Prostate gland (tissue), 2 donors: ENCODE measurements around the gene FAAH. TPM values are rescaled to one million over a fixed set of nuclear protein-coding genes. Genes with fewer than 3 reads are reported as not detected.

Experiments
- DNase-seq: peaks from one replicate; pipeline ENCODE4 v3.0.0-alpha.2; 2019; ENCODE audit warnings: low spot score
- H3K27ac ChIP-seq, 2 donors: fragments of 200-600 bp; sonication (generic); 2 replicates each; pipeline ENCODE4 v1.5.1; 2017 to 2019
- H3K27me3 ChIP-seq: fragments of 200-600 bp; sonication (generic); replicated peaks from 2 replicates; pipeline ENCODE4 v1.5.1; 2019; ENCODE audit not compliant: insufficient read depth
- H3K36me3 ChIP-seq, 2 donors: fragments of 200-600 bp; sonication (generic); 1 replicate in 1 of 2; 2 replicates in 1 of 2; pipeline versions ENCODE4 v1.5.1 to v1.8.1; 2017 to 2019
- H3K4me1 ChIP-seq: fragments of 200-600 bp; sonication (generic); replicated peaks from 2 replicates; pipeline ENCODE4 v1.5.1; 2019
- H3K4me3 ChIP-seq, 2 donors: fragments of 200-600 bp; sonication (generic); 2 replicates each; pipeline ENCODE4 v1.5.1; 2017 to 2019
- H3K9me3 ChIP-seq: fragments of 200-600 bp; sonication (generic); 2 replicates; pipeline ENCODE4 v1.5.1; 2017
- CTCF ChIP-seq, 4 experiments: fragments of 200-600 bp in 2 of 4; fragments of 450-650 bp in 2 of 4; sonication (generic) in 2 of 4; IDR thresholded peaks; 1 replicate in 3 of 4; 2 replicates in 1 of 4; pipeline ENCODE4 v1.5.1; 2016 to 2019; ENCODE audit warnings: antibody characterized with exemption in 4 of 4, mild to moderate bottlenecking in 2 of 4, moderate library complexity in 2 of 4
- POLR2A ChIP-seq: fragments of 450-650 bp; IDR thresholded peaks from one replicate; pipeline ENCODE4 v1.6.1; 2016; ENCODE audit warnings: antibody characterized with exemption, mild to moderate bottlenecking
- POLR2AphosphoS5 ChIP-seq: sonication (generic); formaldehyde crosslinking; IDR thresholded peaks from one replicate; pipeline ENCODE4 v1.6.1; 2017; ENCODE audit warnings: antibody characterized with exemption
- WGBS: methylation state at CpG from one replicate; pipeline ENCODE4 v1.1.5; 2018; 5-methylcytosine and 5-hydroxymethylcytosine counted together
- intact Hi-C: fragments of 100-400 bp; cut with DNase I; formaldehyde crosslinking; loops from one replicate; pipeline ENCODE4 v1.14.2; 2022
- total RNA-seq, 2 donors: library from RNA; depleted of rRNA; stranded (reverse); fragments of >200 nt; gene quantifications; one replicate each; pipeline ENCODE4 v1.1.0, GENCODE V29; 2016

FAAH gene
- total RNA-seq, 2 donors from 2014 or later: 122 to 264 TPM

GRCh38 chr1:46442317-46443161, 48.4 kb downstream of the FAAH start:
- no peaks in the 10 kb centered on the region for H3K27me3 ChIP-seq
- no peak overlapping the region for H3K27ac ChIP-seq
- peak; percentile 26 for DNase-seq
- no peak overlapping the region for H3K4me3 ChIP-seq
- no peaks in the 10 kb centered on the region for H3K36me3 ChIP-seq
- no peaks in the 10 kb centered on the region for H3K9me3 ChIP-seq
- intact Hi-C loops: no loop called here
- WGBS: 20% methylated on average over 25 of the region's 25 CpGs
- peak; percentile 50 to 75 (median 64) for TF ChIP-seq CTCF (IDR thresholded peaks at IDR 0.05)
- TF ChIP-seq POLR2AphosphoS5: no peak
- H3K4me1 ChIP-seq: no peaks in the 10 kb centered on the region

- Histone ChIP-seq H3K4me3 (no peak overlapping the region), H3K4me1 (no peaks in the 10 kb centered on the region), H3K27ac (no peak overlapping the region), H3K36me3 (no peaks in the 10 kb centered on the region), H3K27me3 (no peaks in the 10 kb centered on the region), H3K9me3 (no peaks in the 10 kb centered on the region)
- intact Hi-C loops: no loop called here
- DNase-seq: no peak
- no peak for TF ChIP-seq POLR2AphosphoS5
- no peak for TF ChIP-seq POLR2A
- no peak for TF ChIP-seq CTCF (IDR thresholded peaks at IDR 0.05)
- WGBS: 55% methylated on average over 3 of the region's 3 CpGs
Observed at GRCh38 chr1:46444466-46444865, 50.3 kb downstream of the FAAH start.

- no peaks in the 10 kb centered on the region for H3K9me3 ChIP-seq
- no peak overlapping the region for H3K4me3 ChIP-seq
- no peak overlapping the region for H3K27ac ChIP-seq
- no peak for DNase-seq
- 69% methylated on average over 3 of the region's 3 CpGs for WGBS
- intact Hi-C loops: loop anchor here (5.0 kb wide), 1 partner anchor 81 kb away; no protein-coding TSS in a partner anchor
- TF ChIP-seq CTCF (IDR thresholded peaks at IDR 0.05) (no peak), POLR2A (no peak), POLR2AphosphoS5 (no peak)
- H3K4me1 ChIP-seq: no peaks in the 10 kb centered on the region
- no peaks in the 10 kb centered on the region for H3K36me3 ChIP-seq
- no peaks in the 10 kb centered on the region for H3K27me3 ChIP-seq
Observed at GRCh38 chr1:46445773-46446256, 51.7 kb downstream of the FAAH start.

GRCh38 chr1:46446646-46447498, 52.8 kb downstream of the FAAH start:
- intact Hi-C loops: loop anchor here (5.0 kb wide), 1 partner anchor 80 kb away; no protein-coding TSS in a partner anchor
- WGBS: 53% methylated on average over 15 of the region's 15 CpGs
- peak; percentile 63 for DNase-seq
- H3K36me3 ChIP-seq: no peaks in the 10 kb centered on the region
- H3K27ac ChIP-seq: no peak overlapping the region
- no peaks in the 10 kb centered on the region for H3K4me1 ChIP-seq
- no peak overlapping the region for H3K4me3 ChIP-seq
- H3K9me3 ChIP-seq: no peaks in the 10 kb centered on the region
- H3K27me3 ChIP-seq: no peaks in the 10 kb centered on the region
- TF ChIP-seq POLR2A: no peak
- peak; percentile 41 to 74 (median 54) for TF ChIP-seq CTCF (IDR thresholded peaks at IDR 0.05)
